Choroid plexus epithelial cell (primary cell): ENCODE results near the gene THPO.

Source experiments
- DNase-seq: peaks from one replicate; pipeline ENCODE4 v3.0.0-alpha.2; 2010; ENCODE audit warnings: low read depth
- H3K4me3 ChIP-seq: 2 replicates; pipeline ENCODE4 v1.5.1; 2011; ENCODE audit warnings: low read depth, mild to moderate bottlenecking, control low read depth, low read length, moderate library complexity
- TF ChIP-seq, protein P1 (sequence below): conservative IDR thresholded peaks from 2 replicates; pipeline ENCODE4 v1.5.1; 2011; ENCODE audit warnings: low read depth, mild to moderate bottlenecking, control low read depth, inconsistent platforms, low read length, moderate library complexity

Gene THPO

GRCh38 chr3:184350618-184351017, 27.4 kb downstream of the THPO start:
- DNase-seq, result no peak
- TF ChIP-seq, protein P1, sequence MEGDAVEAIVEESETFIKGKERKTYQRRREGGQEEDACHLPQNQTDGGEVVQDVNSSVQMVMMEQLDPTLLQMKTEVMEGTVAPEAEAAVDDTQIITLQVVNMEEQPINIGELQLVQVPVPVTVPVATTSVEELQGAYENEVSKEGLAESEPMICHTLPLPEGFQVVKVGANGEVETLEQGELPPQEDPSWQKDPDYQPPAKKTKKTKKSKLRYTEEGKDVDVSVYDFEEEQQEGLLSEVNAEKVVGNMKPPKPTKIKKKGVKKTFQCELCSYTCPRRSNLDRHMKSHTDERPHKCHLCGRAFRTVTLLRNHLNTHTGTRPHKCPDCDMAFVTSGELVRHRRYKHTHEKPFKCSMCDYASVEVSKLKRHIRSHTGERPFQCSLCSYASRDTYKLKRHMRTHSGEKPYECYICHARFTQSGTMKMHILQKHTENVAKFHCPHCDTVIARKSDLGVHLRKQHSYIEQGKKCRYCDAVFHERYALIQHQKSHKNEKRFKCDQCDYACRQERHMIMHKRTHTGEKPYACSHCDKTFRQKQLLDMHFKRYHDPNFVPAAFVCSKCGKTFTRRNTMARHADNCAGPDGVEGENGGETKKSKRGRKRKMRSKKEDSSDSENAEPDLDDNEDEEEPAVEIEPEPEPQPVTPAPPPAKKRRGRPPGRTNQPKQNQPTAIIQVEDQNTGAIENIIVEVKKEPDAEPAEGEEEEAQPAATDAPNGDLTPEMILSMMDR, result no peak
- no peak overlapping the region for H3K4me3 ChIP-seq

GRCh38 chr3:184349563-184350470, 28.2 kb downstream of the THPO start:
- H3K4me3 ChIP-seq, result no peak overlapping the region
- no peak for DNase-seq
- TF ChIP-seq, protein P1, result no peak

DNA sequence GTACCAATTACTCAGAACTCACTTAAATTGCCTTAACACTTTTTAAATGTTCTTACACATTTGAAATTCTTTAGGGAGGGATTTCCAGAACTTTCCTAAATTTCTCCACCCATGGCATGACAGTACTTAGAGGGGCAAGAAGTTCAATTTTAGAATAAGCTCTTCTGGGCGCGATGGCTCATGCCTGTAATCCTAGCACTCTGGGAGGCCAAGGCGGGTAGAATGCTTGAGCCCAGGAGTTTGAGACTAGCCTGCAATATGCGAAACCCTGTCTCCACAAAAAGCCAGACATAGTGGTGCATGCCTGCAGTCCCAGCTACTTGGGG, 30.0 kb downstream of the THPO start:
- TF ChIP-seq, protein P1, result no peak
- H3K4me3 ChIP-seq, result no peak overlapping the region
- no peak for DNase-seq

DNA sequence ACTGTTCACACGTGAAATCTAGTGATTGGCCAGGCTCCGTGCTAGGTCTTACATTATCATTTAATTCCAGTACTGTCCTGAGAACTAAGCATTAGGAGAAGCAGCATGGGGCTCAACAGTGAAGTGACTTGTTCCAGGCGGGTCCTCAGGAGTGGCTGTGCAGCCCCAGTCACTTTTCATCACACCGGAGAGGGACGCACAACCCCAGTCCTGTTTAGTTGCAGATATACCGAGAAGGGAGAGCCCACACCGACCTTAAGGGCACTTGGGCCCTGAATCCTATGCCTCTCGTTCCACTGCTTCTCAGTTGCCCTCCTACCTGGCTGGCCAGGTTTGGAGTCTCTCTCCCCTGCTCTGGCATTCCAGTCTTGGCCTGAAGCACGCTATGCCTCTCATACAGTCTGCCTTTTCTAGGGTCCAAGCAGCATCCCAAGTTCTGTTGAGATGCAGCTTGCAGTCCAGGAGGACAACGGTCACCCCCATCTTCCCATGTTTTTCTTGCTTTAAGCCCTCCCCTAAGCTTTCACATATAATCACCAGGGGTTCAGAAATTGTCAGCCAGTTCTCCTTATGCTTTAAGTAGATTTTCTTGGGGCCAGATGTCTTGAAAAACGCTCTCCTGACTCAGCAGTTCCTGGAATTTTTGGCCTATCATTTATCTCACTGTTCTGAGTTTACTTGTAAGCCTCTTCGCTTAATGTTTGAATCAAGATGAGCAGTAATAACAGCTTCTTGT, 30.5 kb downstream of the THPO start:
- DNase-seq, result peak; percentile 66
- TF ChIP-seq, protein P1, result no peak
- H3K4me3 ChIP-seq, result no peak overlapping the region

- TF ChIP-seq, protein P1, result no peak
- no peak for DNase-seq
- no peak overlapping the region for H3K4me3 ChIP-seq
Measured at GRCh38 chr3:184346480-184347190, 31.4 kb downstream of the THPO start.

GRCh38 chr3:184345317-184346144, 32.5 kb downstream of the THPO start:
- TF ChIP-seq, protein P1, result peak; percentile 65
- H3K4me3 ChIP-seq, result no peak overlapping the region
- peak; percentile 63 for DNase-seq
